ENCODE results near the gene COX5B. TPM values are rescaled to one million over a fixed set of nuclear protein-coding genes. Genes with fewer than 3 reads are reported as not detected.
"Not testable (repeated sequence)": the region's sequence is repeated elsewhere in the genome, so short reads cannot be mapped to it uniquely, and the experiment has no call there.

Gene COX5B
- total RNA-seq, 4 donors from 2014 or later, result 260 to 595 (median 427) TPM

- H3K36me3 ChIP-seq, result no peaks in the 10 kb centered on the region
- 72% methylated on average over 8 of the region's 8 CpGs for WGBS
- H3K27ac ChIP-seq, result no peak overlapping the region
- DNase-seq (ENCODE audit: low spot score in 2 of 2), result no peak
- no peaks in the 10 kb centered on the region for H3K27me3 ChIP-seq
- no peaks in the 10 kb centered on the region for H3K4me1 ChIP-seq
- no peak for TF ChIP-seq CTCF (IDR thresholded peaks at IDR 0.05)
- no peak for TF ChIP-seq EP300 (IDR thresholded peaks at IDR 0.05)
- no peak for TF ChIP-seq POLR2A (IDR thresholded peaks at IDR 0.05)
- TF ChIP-seq POLR2AphosphoS5 (IDR thresholded peaks at IDR 0.05), result no peak
- H3K9me3 ChIP-seq, result no peaks in the 10 kb centered on the region
- no peak overlapping the region for H3K4me3 ChIP-seq
These were observed 28.0 kb downstream of the COX5B start for GRCh38 chr2:97673915-97674283.

GRCh38 chr2:97675430-97676113 is 29.7 kb downstream of the COX5B start:
- TF ChIP-seq CTCF (IDR thresholded peaks at IDR 0.05) (no peak), POLR2A (IDR thresholded peaks at IDR 0.05) (no peak), EP300 (IDR thresholded peaks at IDR 0.05) (no peak), POLR2AphosphoS5 (IDR thresholded peaks at IDR 0.05) (no peak)
- no peak for DNase-seq (ENCODE audit: low spot score in 2 of 2)
- WGBS, result 76% methylated on average over 5 of the region's 5 CpGs
- H3K27me3 ChIP-seq, result no peaks in the 10 kb centered on the region
- no peak overlapping the region for H3K4me3 ChIP-seq
- no peaks in the 10 kb centered on the region for H3K36me3 ChIP-seq
- H3K27ac ChIP-seq, result no peak overlapping the region
- H3K4me1 ChIP-seq, result no peaks in the 10 kb centered on the region
- no peaks in the 10 kb centered on the region for H3K9me3 ChIP-seq

- Histone ChIP-seq H3K27me3 (no peaks in the 10 kb centered on the region), H3K4me1 (no peaks in the 10 kb centered on the region), H3K4me3 (no peak overlapping the region), H3K36me3 (no peaks in the 10 kb centered on the region), H3K27ac (no peak overlapping the region), H3K9me3 (no peaks in the 10 kb centered on the region)
- no peak for TF ChIP-seq POLR2A (IDR thresholded peaks at IDR 0.05)
- no peak for TF ChIP-seq EP300 (IDR thresholded peaks at IDR 0.05)
- no peak for TF ChIP-seq POLR2AphosphoS5 (IDR thresholded peaks at IDR 0.05)
- TF ChIP-seq CTCF (IDR thresholded peaks at IDR 0.05), result no peak
- WGBS, result 90% methylated on average over 1 of the region's 1 CpG
- DNase-seq (ENCODE audit: low spot score in 2 of 2), result no peak
These were observed 30.8 kb downstream of the COX5B start for GRCh38 chr2:97676620-97677019.

- 95% methylated on average over 2 of the region's 2 CpGs for WGBS
These were observed 31.6 kb downstream of the COX5B start for GRCh38 chr2:97677480-97677879.

GRCh38 chr2:97678298-97678697 is 32.4 kb downstream of the COX5B start:
- no peak for DNase-seq (ENCODE audit: low spot score in 2 of 2)
- TF ChIP-seq POLR2AphosphoS5 (IDR thresholded peaks at IDR 0.05) (no peak), EP300 (IDR thresholded peaks at IDR 0.05) (no peak), POLR2A (IDR thresholded peaks at IDR 0.05) (no peak), CTCF (IDR thresholded peaks at IDR 0.05) (no peak)
- no peaks in the 10 kb centered on the region for H3K4me1 ChIP-seq
- no peaks in the 10 kb centered on the region for H3K9me3 ChIP-seq
- WGBS, result 100% methylated on average over 1 of the region's 1 CpG
- H3K27me3 ChIP-seq, result no peaks in the 10 kb centered on the region
- no peak overlapping the region for H3K27ac ChIP-seq
- no peak overlapping the region for H3K4me3 ChIP-seq
- H3K36me3 ChIP-seq, result no peaks in the 10 kb centered on the region

More at GRCh38 chr2:97677480-97677879, 31.6 kb downstream of the COX5B start:
- Histone ChIP-seq H3K4me1 (no peaks in the 10 kb centered on the region), H3K27ac (no peak overlapping the region), H3K9me3 (no peaks in the 10 kb centered on the region), H3K4me3 (no peak overlapping the region), H3K36me3 (no peaks in the 10 kb centered on the region), H3K27me3 (no peaks in the 10 kb centered on the region)
- no peak for TF ChIP-seq EP300 (IDR thresholded peaks at IDR 0.05)
- DNase-seq (ENCODE audit: low spot score in 2 of 2), result no peak

- DNase-seq (ENCODE audit: low spot score in 2 of 2); H3K27me3 ChIP-seq; H3K36me3 ChIP-seq; H3K27ac ChIP-seq; H3K4me1 ChIP-seq; H3K4me3 ChIP-seq; H3K9me3 ChIP-seq: not testable (repeated sequence)
- 88% methylated on average over 2 of the region's 3 CpGs for WGBS
These were observed 41.4 kb downstream of the COX5B start for GRCh38 chr2:97687235-97687634.
